ENCODE measurements around the gene OR10W1.

- TF ChIP-seq ZNF274 (IDR thresholded peaks at IDR 0.05; ENCODE audit: low read depth, low read length): no peak
- no peak for TF ChIP-seq YY1 (IDR thresholded peaks at IDR 0.05; ENCODE audit: insufficient read depth, insufficient read length)
These were observed 8.1 kb downstream of the OR10W1 start for GRCh38 chr11:58259983-58260382.

Data from NT2/D1 (cell line).